Gastrocnemius medialis (tissue), 4 donors: ENCODE data around the gene NUDT5. TPM values are rescaled to one million over a fixed set of nuclear protein-coding genes. Genes with fewer than 3 reads are reported as not detected.

Experiments used
- ATAC-seq, 2 donors: fragments of 150-250 bp; one replicate each; pipeline ENCODE4 v1.9.1; 2016
- DNase-seq, 2 donors: peaks; one replicate each; pipeline ENCODE4 v3.0.0-alpha.2; 2019
- H3K27ac ChIP-seq, 4 donors: fragments of 200-600 bp; sonication (generic); 1 replicate in 1 of 4; 2 replicates in 3 of 4; pipeline ENCODE4 v1.5.1; 2016 to 2018; ENCODE audit warnings: mild to moderate bottlenecking in 2 of 4, moderate library complexity in 1 of 4
- H3K27me3 ChIP-seq, 3 donors: fragments of 200-600 bp; sonication (generic) in 2 of 3; 1 replicate in 1 of 3; 2 replicates in 2 of 3; pipeline versions ENCODE4 v1.5.1 to v1.6.0; 2016 to 2019; ENCODE audit warnings: mild to moderate bottlenecking in 1 of 3, moderate library complexity in 1 of 3
- H3K36me3 ChIP-seq, 2 donors: fragments of 200-600 bp; sonication (generic) in 1 of 2; one replicate each; pipeline ENCODE4 v1.5.1; 2017 to 2018
- H3K4me1 ChIP-seq, 2 donors: fragments of 200-600 bp; sonication (generic) in 1 of 2; one replicate each; pipeline ENCODE4 v1.5.1; 2016 to 2017; ENCODE audit warnings: mild to moderate bottlenecking in 2 of 2
- H3K4me3 ChIP-seq, 4 donors: fragments of 200-600 bp; sonication (generic) in 3 of 4; 1 replicate in 1 of 4; 2 replicates in 3 of 4; pipeline ENCODE4 v1.5.1; 2016 to 2019; ENCODE audit warnings: mild to moderate bottlenecking in 2 of 4
- H3K9me3 ChIP-seq, 3 donors: fragments of 200-600 bp; sonication (generic) in 2 of 3; 1 replicate in 1 of 3; 2 replicates in 2 of 3; pipeline ENCODE4 v1.5.1; 2016 to 2019
- POLR2A ChIP-seq, 2 donors: fragments of 450-650 bp; IDR thresholded peaks; one replicate each; pipeline ENCODE4 v1.6.1; 2017; ENCODE audit warnings: antibody characterized with exemption in 2 of 2, mild to moderate bottlenecking in 2 of 2, moderate library complexity in 2 of 2
- in situ Hi-C, 4 donors: fragments of 200-750 bp; cut with MboI; loops; one replicate each; pipeline versions ENCODE4 v1.15.0 to v1.8.0; 2017; ENCODE audit warnings: low sequenced_read_pairs in 4 of 4
- intact Hi-C: fragments of 100-400 bp; cut with DNase I; formaldehyde crosslinking; loops from one replicate; pipeline ENCODE4 v1.15.1; 2023; ENCODE audit warnings: low total_unique reads
- total RNA-seq, 4 donors: library from RNA; depleted of rRNA; stranded (reverse); fragments of >200 nt; gene quantifications; one replicate each; pipeline versions ENCODE4 v1.1.0 to v1.2.3, GENCODE V29; 2016
- TF ChIP-seq, protein P1 (sequence below), 5 experiments: fragments of 450-650 bp in 3 of 5; fragments of 200-600 bp in 2 of 5; sonication (generic) in 2 of 5; IDR thresholded peaks in 4 of 5; conservative IDR thresholded peaks in 1 of 5; 1 replicate in 4 of 5; 2 replicates in 1 of 5; pipeline ENCODE4 v1.5.1; 2016 to 2019; ENCODE audit warnings: antibody characterized with exemption in 5 of 5, mild to moderate bottlenecking in 3 of 5, moderate library complexity in 3 of 5

The NUDT5 gene
- total RNA-seq, 4 donors from 2014 or later, result 5.1 to 8.2 (median 5.6) TPM

DNA sequence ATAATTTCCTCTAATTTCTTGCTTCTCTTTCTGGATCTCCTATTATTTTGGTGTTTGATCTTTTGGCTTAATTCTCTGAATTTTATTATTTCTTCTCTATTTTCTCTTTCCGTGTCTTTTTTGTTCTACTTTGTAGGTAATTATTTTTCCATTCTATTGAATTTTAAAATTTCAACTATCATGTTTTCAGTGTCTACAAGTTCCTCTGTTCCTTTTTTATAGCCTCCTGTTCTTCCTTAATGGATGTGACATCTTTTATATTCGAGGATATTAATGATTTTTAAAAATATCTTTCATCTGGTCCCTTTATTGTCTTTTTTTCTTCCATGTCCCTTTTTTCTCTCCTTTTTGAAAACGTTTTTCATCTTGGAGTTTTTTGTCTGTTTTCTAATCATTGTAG, 11.4 kb upstream of the NUDT5 start:
- no peak for DNase-seq
- peaks cover 0 to 31% of the 10 kb centered on the region in 2 donors for H3K36me3 ChIP-seq
- in situ Hi-C loops, result loop anchor here in 1 of 4 donors (25.0 kb wide), 1 partner anchor 880 kb away; no protein-coding TSS in a partner anchor
- H3K4me1 ChIP-seq, result no peaks in the 10 kb centered on the region
- intact Hi-C loops, result no loop called here
- TF ChIP-seq, protein P1, sequence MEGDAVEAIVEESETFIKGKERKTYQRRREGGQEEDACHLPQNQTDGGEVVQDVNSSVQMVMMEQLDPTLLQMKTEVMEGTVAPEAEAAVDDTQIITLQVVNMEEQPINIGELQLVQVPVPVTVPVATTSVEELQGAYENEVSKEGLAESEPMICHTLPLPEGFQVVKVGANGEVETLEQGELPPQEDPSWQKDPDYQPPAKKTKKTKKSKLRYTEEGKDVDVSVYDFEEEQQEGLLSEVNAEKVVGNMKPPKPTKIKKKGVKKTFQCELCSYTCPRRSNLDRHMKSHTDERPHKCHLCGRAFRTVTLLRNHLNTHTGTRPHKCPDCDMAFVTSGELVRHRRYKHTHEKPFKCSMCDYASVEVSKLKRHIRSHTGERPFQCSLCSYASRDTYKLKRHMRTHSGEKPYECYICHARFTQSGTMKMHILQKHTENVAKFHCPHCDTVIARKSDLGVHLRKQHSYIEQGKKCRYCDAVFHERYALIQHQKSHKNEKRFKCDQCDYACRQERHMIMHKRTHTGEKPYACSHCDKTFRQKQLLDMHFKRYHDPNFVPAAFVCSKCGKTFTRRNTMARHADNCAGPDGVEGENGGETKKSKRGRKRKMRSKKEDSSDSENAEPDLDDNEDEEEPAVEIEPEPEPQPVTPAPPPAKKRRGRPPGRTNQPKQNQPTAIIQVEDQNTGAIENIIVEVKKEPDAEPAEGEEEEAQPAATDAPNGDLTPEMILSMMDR (IDR thresholded peaks at IDR 0.05 in 4 of 5, conservative IDR thresholded peaks at IDR 0.05 in 1 of 5), result no peak
- TF ChIP-seq POLR2A (IDR thresholded peaks at IDR 0.05), result no peak
- H3K27me3 ChIP-seq, result no peaks in the 10 kb centered on the region
- H3K27ac ChIP-seq, result no peak overlapping the region
- no peak overlapping the region for H3K4me3 ChIP-seq
- no peaks in the 10 kb centered on the region for H3K9me3 ChIP-seq
- ATAC-seq, result no peak

DNA sequence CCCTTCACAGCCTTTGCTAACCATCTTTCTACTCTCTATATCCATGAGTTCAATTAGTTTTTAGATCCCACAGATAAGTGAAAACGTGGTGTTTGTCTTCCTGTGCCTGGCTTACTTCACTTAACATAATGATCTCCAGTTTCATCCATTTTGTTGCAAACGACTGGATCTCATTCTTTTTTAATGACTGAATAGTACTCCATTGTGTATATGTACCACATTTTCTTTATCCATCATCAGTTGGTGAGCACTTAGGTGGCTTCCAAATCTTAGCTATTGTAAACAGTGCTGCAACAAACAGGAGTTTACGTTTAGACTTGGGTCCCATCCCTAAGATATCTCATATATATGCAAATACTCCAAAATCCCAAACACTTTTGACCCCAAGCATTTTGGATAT, 9.4 kb upstream of the NUDT5 start:
- peaks cover 0 to 24% of the 10 kb centered on the region in 2 donors for H3K36me3 ChIP-seq
- no peaks in the 10 kb centered on the region for H3K9me3 ChIP-seq
- ATAC-seq, result no peak
- H3K27me3 ChIP-seq, result no peaks in the 10 kb centered on the region
- TF ChIP-seq, protein P1 (IDR thresholded peaks at IDR 0.05 in 4 of 5, conservative IDR thresholded peaks at IDR 0.05 in 1 of 5), result no peak
- no peak for TF ChIP-seq POLR2A (IDR thresholded peaks at IDR 0.05)
- no peak for DNase-seq
- H3K4me1 ChIP-seq, result no peaks in the 10 kb centered on the region
- no peak overlapping the region for H3K27ac ChIP-seq
- in situ Hi-C loops, result loop anchor here in 1 of 4 donors (25.0 kb wide), 1 partner anchor 882 kb away; no protein-coding TSS in a partner anchor
- intact Hi-C loops, result no loop called here
- no peak overlapping the region for H3K4me3 ChIP-seq

DNA sequence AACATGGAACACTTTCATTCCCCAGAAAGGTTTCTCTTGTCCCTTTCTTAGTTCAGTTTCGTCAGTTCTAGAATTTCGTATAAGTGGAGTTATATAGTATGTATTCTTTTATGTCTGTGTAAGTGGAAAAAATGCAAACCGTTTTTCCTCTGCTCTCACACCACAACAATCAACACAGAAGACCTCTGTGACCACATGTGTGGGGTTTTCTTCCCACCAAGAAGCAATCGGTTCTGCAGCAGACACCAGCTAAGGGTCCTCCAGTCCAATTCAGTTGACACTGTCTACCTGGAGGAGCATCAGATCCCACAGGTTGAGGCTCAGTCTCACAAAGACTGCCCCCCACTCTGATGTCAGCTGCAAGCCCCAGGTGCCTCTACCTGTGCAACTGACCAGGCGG, 6.5 kb upstream of the NUDT5 start:
- Histone ChIP-seq H3K27ac (no peak overlapping the region), H3K27me3 (no peaks in the 10 kb centered on the region), H3K36me3 (peaks cover 0 to 25% of the 10 kb centered on the region in 2 donors), H3K9me3 (no peaks in the 10 kb centered on the region), H3K4me3 (no peak overlapping the region), H3K4me1 (peaks cover 6 to 8% of the 10 kb centered on the region in 2 donors)
- in situ Hi-C loops, result loop anchor here in 1 of 4 donors (25.0 kb wide), 1 partner anchor 885 kb away; no protein-coding TSS in a partner anchor
- TF ChIP-seq, protein P1 (IDR thresholded peaks at IDR 0.05 in 4 of 5, conservative IDR thresholded peaks at IDR 0.05 in 1 of 5), result no peak
- TF ChIP-seq POLR2A (IDR thresholded peaks at IDR 0.05), result no peak
- ATAC-seq, result no peak
- no peak for DNase-seq
- intact Hi-C loops, result no loop called here

DNA sequence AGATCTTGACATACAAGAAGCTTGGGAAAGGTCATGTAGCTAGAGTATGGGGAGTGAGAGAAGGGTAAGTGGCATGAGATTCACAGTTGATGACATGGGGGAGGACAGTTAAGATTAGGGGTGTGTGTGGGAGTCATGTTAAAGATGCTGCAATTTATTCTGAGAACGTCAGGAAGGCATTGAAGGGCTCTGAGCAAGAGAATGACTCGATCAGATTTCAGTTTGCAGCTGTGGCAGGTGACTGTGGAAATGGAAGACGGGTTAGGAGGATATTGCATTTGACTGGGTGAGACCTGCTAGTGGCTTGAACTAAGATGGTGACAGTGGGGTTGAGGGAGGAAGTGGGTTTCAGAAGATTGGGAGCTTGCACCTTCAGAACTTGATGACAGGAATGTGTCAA, 5.9 kb upstream of the NUDT5 start:
- H3K27me3 ChIP-seq, result no peaks in the 10 kb centered on the region
- no peak for TF ChIP-seq POLR2A (IDR thresholded peaks at IDR 0.05)
- TF ChIP-seq, protein P1 (IDR thresholded peaks at IDR 0.05 in 4 of 5, conservative IDR thresholded peaks at IDR 0.05 in 1 of 5), result no peak
- in situ Hi-C loops (loop anchor here in 1 of 4 donors (25.0 kb wide), 1 partner anchor 886 kb away; no protein-coding TSS in a partner anchor), intact Hi-C loops (no loop called here)
- no peak overlapping the region for H3K4me3 ChIP-seq
- peaks cover 13 to 15% of the 10 kb centered on the region in 2 donors for H3K4me1 ChIP-seq
- no peak for DNase-seq
- no peak overlapping the region for H3K27ac ChIP-seq
- no peaks in the 10 kb centered on the region for H3K9me3 ChIP-seq
- H3K36me3 ChIP-seq, result peaks cover 0 to 25% of the 10 kb centered on the region in 2 donors
- no peak for ATAC-seq

DNA sequence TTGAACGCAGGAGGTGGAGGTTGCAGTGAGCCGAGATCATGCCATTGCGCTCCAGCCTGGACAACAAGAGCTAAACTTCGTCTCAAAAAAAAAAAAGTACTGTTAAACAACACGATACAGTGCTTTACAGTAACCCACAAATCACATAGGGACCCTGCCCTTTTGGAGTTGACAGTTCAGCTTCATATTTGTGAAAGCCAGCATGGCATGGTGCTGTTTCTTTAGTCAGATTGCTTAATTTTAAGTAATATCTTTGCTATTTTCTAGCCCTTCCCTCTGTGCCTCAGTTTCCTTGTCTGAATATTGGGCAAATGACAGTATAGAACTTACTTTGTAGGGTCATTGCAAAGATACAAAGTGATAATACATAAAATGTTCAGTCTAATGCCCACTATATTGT, 5.2 kb upstream of the NUDT5 start:
- H3K27me3 ChIP-seq, result no peaks in the 10 kb centered on the region
- no peak overlapping the region for H3K27ac ChIP-seq
- peaks cover 13 to 17% of the 10 kb centered on the region in 2 donors for H3K4me1 ChIP-seq
- intact Hi-C loops, result no loop called here
- TF ChIP-seq, protein P1 (IDR thresholded peaks at IDR 0.05 in 4 of 5, conservative IDR thresholded peaks at IDR 0.05 in 1 of 5), result no peak
- no peak for TF ChIP-seq POLR2A (IDR thresholded peaks at IDR 0.05)
- no peaks in the 10 kb centered on the region for H3K9me3 ChIP-seq
- ATAC-seq (no peak), DNase-seq (no peak)
- H3K36me3 ChIP-seq, result peaks cover 0 to 25% of the 10 kb centered on the region in 2 donors
- no peak overlapping the region for H3K4me3 ChIP-seq
- in situ Hi-C loops, result loop anchor here in 1 of 4 donors (25.0 kb wide), 1 partner anchor 886 kb away; no protein-coding TSS in a partner anchor
